GM18505 (cell line): ENCODE measurements around the gene TEX14.
A peak's percentile ranks its signal among the peaks of the same experiment; 100 is the strongest.

Source experiments
- ATAC-seq: cut with Tn5 transposase; IDR thresholded peaks from one replicate; pipeline ENCODE4 v1.9.1; 2021; ENCODE audit not compliant: unreplicated experiment
- POLR2A ChIP-seq: IDR thresholded peaks from 4 replicates; pipeline ENCODE4 v1.6.1; 2011; ENCODE audit warnings: borderline replicate concordance; ENCODE audit not compliant: insufficient read depth, insufficient read length; ENCODE audit errors: extremely low read depth

Gene TEX14

GRCh38 chr17:58641887-58642311, 49.9 kb downstream of the TEX14 start:
- no peak for ATAC-seq
- no peak for TF ChIP-seq POLR2A

GRCh38 chr17:58640202-58640601, 51.6 kb downstream of the TEX14 start:
- TF ChIP-seq POLR2A: no peak
- no peak for ATAC-seq

GRCh38 chr17:58639681-58640080, 52.2 kb downstream of the TEX14 start:
- no peak for ATAC-seq
- TF ChIP-seq POLR2A: no peak

GRCh38 chr17:58637011-58637570, 54.8 kb downstream of the TEX14 start:
- TF ChIP-seq POLR2A: no peak
- ATAC-seq: no peak

- ATAC-seq: no peak
- no peak for TF ChIP-seq POLR2A
Observed at GRCh38 chr17:58632324-58633314, 59.2 kb downstream of the TEX14 start.

GRCh38 chr17:58631523-58632323, 60.1 kb downstream of the TEX14 start:
- TF ChIP-seq POLR2A: peak; percentile 99
- peak; percentile 71 for ATAC-seq

- TF ChIP-seq POLR2A: peak; percentile 100
- ATAC-seq: no peak
Observed at GRCh38 chr17:58630883-58631522, 60.8 kb downstream of the TEX14 start.

- no peak for TF ChIP-seq POLR2A
- ATAC-seq: no peak
Observed at GRCh38 chr17:58626905-58627304, 64.9 kb downstream of the TEX14 start.

GRCh38 chr17:58624751-58625150, 67.1 kb downstream of the TEX14 start:
- ATAC-seq: no peak
- TF ChIP-seq POLR2A: no peak

GRCh38 chr17:58621174-58621573, 70.7 kb downstream of the TEX14 start:
- ATAC-seq: peak; percentile 53
- TF ChIP-seq POLR2A: no peak

GRCh38 chr17:58618336-58618735, 73.5 kb downstream of the TEX14 start:
- no peak for ATAC-seq
- no peak for TF ChIP-seq POLR2A

- ATAC-seq: no peak
- TF ChIP-seq POLR2A: no peak
Observed at GRCh38 chr17:58617563-58617962, 74.3 kb downstream of the TEX14 start.
